ENCODE data around the gene MORN4.

The MORN4 gene

DNA sequence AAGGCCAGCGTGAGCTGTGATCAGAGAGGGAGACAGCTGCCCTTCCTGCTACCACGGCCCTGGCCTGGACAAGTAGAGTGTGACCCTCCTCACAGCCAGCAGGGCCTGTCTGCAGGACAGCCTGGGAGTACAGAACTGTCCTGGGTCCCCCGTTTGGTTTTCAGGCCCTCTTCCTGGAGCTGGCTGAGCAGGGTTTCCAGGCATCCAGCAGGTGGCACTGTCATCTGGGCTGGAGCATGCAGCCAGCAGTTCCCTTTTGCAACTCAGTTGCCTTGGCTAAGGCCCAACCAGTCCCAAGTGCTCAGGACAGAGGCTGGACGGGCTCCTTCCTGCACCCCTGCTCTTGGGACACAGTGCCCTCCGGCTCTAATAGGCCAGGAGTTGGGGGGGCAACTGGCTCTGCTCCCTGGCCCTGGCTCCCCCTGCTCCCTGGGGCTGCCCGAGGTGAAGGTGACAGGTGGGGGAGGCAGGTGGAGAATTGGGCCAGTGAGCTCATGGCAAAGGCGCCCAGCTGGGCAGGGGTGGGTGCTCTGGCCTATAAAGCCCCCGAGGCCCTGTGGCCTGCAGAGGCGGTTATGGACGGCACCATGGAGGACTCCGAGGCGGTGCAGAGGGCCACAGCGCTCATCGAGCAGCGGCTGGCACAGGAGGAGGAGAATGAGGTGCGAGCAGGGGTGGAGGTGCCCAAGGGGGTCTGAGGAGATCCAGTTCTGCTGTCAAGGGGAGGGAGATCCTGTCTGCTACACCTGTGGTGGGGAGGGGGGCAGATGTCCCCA lies 60.9 kb downstream of the MORN4 start, which contains the start of gene ANKRD2:
TSS of gene ANKRD2 (plus strand) at position 566 of the 776 bp plus-strand sequence. CDS start at position 576, 10 bp downstream.
- no peak for DNase-seq

GRCh38 chr10:97571622-97572021 lies 61.7 kb downstream of the MORN4 start:
- DNase-seq, result no peak

DNA sequence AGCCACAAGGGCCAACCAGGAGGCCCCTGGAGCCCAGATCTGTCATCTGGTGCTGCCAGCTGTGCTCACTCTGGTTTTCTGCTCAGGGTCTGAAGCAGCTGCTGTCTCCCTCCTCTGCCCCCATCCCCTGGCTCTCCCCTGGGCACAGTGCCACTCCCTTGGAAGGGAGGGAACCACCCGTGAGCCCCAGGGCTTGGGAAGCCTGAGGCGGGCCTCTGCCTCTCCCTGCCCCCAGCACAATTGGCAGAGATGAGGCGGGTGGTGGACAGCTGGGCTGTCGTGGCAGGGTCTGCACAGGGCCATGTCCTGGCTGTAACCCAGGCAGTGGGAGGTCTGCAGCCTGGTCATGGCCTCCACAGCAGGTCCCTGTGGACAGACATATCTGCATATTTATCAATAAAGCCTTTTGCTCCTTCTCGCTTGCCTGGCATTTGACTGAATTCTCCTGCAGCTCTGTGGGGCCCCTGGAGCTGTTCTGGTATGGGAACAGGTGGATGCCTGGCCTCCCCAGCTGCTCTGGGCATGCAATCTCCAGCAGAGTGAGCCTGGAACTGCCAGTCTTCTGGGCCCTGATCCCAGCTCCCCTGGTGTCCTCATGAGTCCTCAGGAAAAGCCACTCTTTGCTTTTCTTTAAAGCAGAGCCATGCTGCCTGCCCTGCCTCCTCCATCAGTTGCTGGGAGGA lies 62.4 kb downstream of the MORN4 start:
- DNase-seq, result no peak

DNA sequence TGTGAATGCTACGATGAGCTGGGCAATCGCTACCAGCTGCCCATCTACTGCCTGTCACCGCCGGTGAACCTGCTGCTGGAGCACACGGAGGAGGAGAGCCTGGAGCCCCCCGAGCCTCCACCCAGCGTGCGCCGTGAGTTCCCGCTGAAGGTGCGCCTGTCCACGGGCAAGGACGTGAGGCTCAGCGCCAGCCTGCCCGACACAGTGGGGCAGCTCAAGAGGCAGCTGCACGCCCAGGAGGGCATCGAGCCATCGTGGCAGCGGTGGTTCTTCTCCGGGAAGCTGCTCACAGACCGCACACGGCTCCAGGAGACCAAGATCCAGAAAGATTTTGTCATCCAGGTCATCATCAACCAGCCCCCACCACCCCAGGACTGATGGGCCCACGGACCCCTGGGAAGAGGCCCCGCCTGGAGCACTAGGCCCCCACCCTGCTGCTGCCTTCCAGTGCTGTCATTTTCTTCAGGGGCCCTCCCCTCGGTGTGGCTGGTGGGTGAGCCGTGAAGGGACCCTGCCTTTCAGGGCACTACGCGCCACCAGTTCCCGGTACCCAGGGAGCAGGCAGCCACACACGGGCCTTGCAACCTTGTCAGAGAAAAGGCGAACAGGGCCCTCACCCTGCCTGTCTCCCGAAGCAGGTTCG lies 63.0 kb downstream of the MORN4 start:
- DNase-seq, result no peak

- no peak for DNase-seq
Measured at GRCh38 chr10:97567891-97568290, 65.4 kb downstream of the MORN4 start.

GRCh38 chr10:97566336-97566996 lies 66.8 kb downstream of the MORN4 start:
- DNase-seq, result no peak

- no peak for DNase-seq
Measured at GRCh38 chr10:97564776-97565175, 68.5 kb downstream of the MORN4 start.

All from NCI-H748 treated with DMSO at 0.1 percent for 48 hours (cell line).